Smooth muscle cell (in vitro differentiated cells): ENCODE data around the gene CCNO. TPM values are rescaled to one million over a fixed set of nuclear protein-coding genes. Genes with fewer than 3 reads are reported as not detected.
A peak's percentile ranks its signal among the peaks of the same experiment; 100 is the strongest.

Experiments used
- DNase-seq: peaks from one replicate; lab custom pipeline; 2025; ENCODE audit not compliant: unreplicated experiment; lab: John Stamatoyannopoulos, UW
- H2AFZ ChIP-seq: fragments of 200-600 bp; sonication (generic); 2 replicates; pipeline ENCODE4 v1.6.0; 2016; ENCODE audit warnings: antibody characterized with exemption, low read depth, mild to moderate bottlenecking
- H3F3A ChIP-seq: fragments of 200-600 bp; sonication (generic); 2 replicates; pipeline ENCODE4 v1.6.0; 2017; ENCODE audit warnings: antibody characterized with exemption, low read depth
- H3K27ac ChIP-seq: fragments of 200-600 bp; sonication (generic); 2 replicates; pipeline ENCODE4 v1.5.1; 2016; ENCODE audit warnings: low read depth, mild to moderate bottlenecking
- H3K27me3 ChIP-seq: fragments of 200-600 bp; sonication (generic); 2 replicates; pipeline ENCODE4 v1.6.1; 2016; ENCODE audit warnings: low read depth, mild to moderate bottlenecking
- H3K36me3 ChIP-seq: fragments of 200-600 bp; sonication (generic); 2 replicates; pipeline ENCODE4 v1.5.1; 2016; ENCODE audit warnings: low read depth
- H3K4me1 ChIP-seq: fragments of 200-600 bp; sonication (generic); 2 replicates; pipeline ENCODE4 v1.5.1; 2016; ENCODE audit warnings: low read depth
- H3K4me2 ChIP-seq: fragments of 200-600 bp; sonication (generic); 2 replicates; pipeline ENCODE4 v1.6.0; 2016; ENCODE audit warnings: mild to moderate bottlenecking
- H3K4me3 ChIP-seq: fragments of 200-600 bp; sonication (generic); 2 replicates; pipeline ENCODE4 v1.5.1; 2016; ENCODE audit warnings: mild to moderate bottlenecking
- H3K79me2 ChIP-seq: fragments of 200-600 bp; sonication (generic); 2 replicates; pipeline ENCODE4 v1.6.0; 2016; ENCODE audit warnings: low read depth, mild to moderate bottlenecking
- H3K9ac ChIP-seq: fragments of 200-600 bp; sonication (generic); 2 replicates; pipeline ENCODE4 v1.6.0; 2016; ENCODE audit warnings: low read depth
- H3K9me3 ChIP-seq: fragments of 200-600 bp; sonication (generic); replicated peaks from 2 replicates; pipeline ENCODE4 v1.5.1; 2016; ENCODE audit warnings: low read depth
- H4K20me1 ChIP-seq: fragments of 200-600 bp; sonication (generic); 2 replicates; pipeline ENCODE4 v1.6.0; 2016; ENCODE audit warnings: low read depth
- WGBS: methylation state at CpG from one replicate; pipeline ENCODE4 v1.1.7; 2016; ENCODE audit warnings: low lambda C conversion rate; 5-methylcytosine and 5-hydroxymethylcytosine counted together
- polyA plus RNA-seq: library from polyadenylated mRNA; unstranded; fragments of >200 nt; fragmentation: Nextera tagmentation; extraction: Ambion mirVana; gene quantifications from 2 replicates; pipeline ENCODE4 v1.2.1, GENCODE V29; 2016
- total RNA-seq: library from RNA; depleted of rRNA; stranded (reverse); fragments of >200 nt; gene quantifications from 2 replicates; pipeline ENCODE4 v1.2.3, GENCODE V29; 2014
- TF ChIP-seq, protein P1 (sequence below): fragments of 200-600 bp; sonication (generic); IDR thresholded peaks from 2 replicates; pipeline ENCODE4 v1.5.1; 2017; ENCODE audit warnings: borderline replicate concordance, mild to moderate bottlenecking, antibody characterized with exemption; ENCODE audit not compliant: insufficient read depth, poor library complexity, severe bottlenecking

CCNO gene
- total and polyA plus RNA-seq, 2 experiments from 2014 or later = 1.7 TPM; not detected in 1

GRCh38 chr5:55231919-55232270 is 1.5 kb downstream of the CCNO start:
- Histone ChIP-seq H2AFZ (peak overlapping the region; percentile 80), H3K4me1 (peaks cover 22% of the 10 kb centered on the region), H3K36me3 (no peaks in the 10 kb centered on the region), H3F3A (no peaks in the 10 kb centered on the region), H3K4me3 (peak overlapping the region; percentile 65), H3K27ac (no peak overlapping the region), H3K27me3 (peaks cover 98% of the 10 kb centered on the region), H3K79me2 (no peaks in the 10 kb centered on the region), H3K4me2 (peak overlapping the region; percentile 99), H3K9me3 (no peaks in the 10 kb centered on the region), H3K9ac (no peak overlapping the region), H4K20me1 (no peaks in the 10 kb centered on the region)
- DNase-seq = no peak
- TF ChIP-seq, protein P1, sequence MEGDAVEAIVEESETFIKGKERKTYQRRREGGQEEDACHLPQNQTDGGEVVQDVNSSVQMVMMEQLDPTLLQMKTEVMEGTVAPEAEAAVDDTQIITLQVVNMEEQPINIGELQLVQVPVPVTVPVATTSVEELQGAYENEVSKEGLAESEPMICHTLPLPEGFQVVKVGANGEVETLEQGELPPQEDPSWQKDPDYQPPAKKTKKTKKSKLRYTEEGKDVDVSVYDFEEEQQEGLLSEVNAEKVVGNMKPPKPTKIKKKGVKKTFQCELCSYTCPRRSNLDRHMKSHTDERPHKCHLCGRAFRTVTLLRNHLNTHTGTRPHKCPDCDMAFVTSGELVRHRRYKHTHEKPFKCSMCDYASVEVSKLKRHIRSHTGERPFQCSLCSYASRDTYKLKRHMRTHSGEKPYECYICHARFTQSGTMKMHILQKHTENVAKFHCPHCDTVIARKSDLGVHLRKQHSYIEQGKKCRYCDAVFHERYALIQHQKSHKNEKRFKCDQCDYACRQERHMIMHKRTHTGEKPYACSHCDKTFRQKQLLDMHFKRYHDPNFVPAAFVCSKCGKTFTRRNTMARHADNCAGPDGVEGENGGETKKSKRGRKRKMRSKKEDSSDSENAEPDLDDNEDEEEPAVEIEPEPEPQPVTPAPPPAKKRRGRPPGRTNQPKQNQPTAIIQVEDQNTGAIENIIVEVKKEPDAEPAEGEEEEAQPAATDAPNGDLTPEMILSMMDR = no peak
- 4% methylated on average over 9 of the region's 11 CpGs for WGBS

GRCh38 chr5:55231029-55231918 is 2.1 kb downstream of the CCNO start:
- Histone ChIP-seq H4K20me1 (no peaks in the 10 kb centered on the region), H3K4me1 (peaks cover 26% of the 10 kb centered on the region), H3K4me2 (peak overlapping the region; percentile 99), H3K79me2 (no peaks in the 10 kb centered on the region), H3K9ac (no peak overlapping the region), H3K27ac (no peak overlapping the region), H3K36me3 (no peaks in the 10 kb centered on the region), H3K9me3 (no peaks in the 10 kb centered on the region), H3K27me3 (peaks cover 100% of the 10 kb centered on the region), H2AFZ (no peak overlapping the region), H3K4me3 (peak overlapping the region; percentile 65), H3F3A (no peaks in the 10 kb centered on the region)
- TF ChIP-seq, protein P1 = no peak
- no peak for DNase-seq
- WGBS = 6% methylated on average over 36 of the region's 48 CpGs

DNA sequence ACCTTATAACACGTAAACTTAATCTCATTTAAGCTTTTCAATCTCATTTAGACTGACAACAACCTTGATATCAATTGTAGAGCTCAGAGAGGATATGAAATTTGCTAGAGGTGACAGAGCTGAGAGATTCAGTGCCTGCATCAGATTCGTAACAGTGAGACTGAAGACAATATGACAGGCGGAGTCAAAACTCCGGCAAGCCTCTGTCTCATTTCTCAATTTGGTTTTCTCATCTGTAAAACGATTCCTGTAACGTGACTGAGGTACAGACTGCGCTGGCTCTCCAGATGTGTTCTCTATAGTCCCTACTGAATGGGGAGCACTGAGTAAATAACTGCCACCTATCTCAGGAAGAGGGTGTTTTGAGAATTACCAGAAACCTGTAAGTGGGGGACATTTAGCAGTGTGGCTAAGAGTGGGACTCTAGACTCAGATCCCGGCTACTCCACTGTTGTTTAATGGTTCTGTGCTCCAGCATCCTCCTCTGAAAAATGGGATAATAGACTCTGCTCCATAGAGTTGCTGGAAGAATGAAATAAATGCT is 3.2 kb downstream of the CCNO start:
- WGBS = 62% methylated on average over 8 of the region's 8 CpGs
- TF ChIP-seq, protein P1 = no peak

More for the DNA sequence above, 3.2 kb downstream of the CCNO start:
- peaks cover 100% of the 10 kb centered on the region for H3K27me3 ChIP-seq
- H2AFZ ChIP-seq = no peak overlapping the region
- peaks cover 26% of the 10 kb centered on the region for H3K4me1 ChIP-seq
- H3K4me2 ChIP-seq = no peak overlapping the region
- H3K9me3 ChIP-seq = no peaks in the 10 kb centered on the region
- H3K27ac ChIP-seq = no peak overlapping the region
- no peaks in the 10 kb centered on the region for H4K20me1 ChIP-seq
- H3F3A ChIP-seq = no peaks in the 10 kb centered on the region
- no peak overlapping the region for H3K9ac ChIP-seq
- DNase-seq = no peak
- no peaks in the 10 kb centered on the region for H3K36me3 ChIP-seq
- H3K4me3 ChIP-seq = no peak overlapping the region
- no peaks in the 10 kb centered on the region for H3K79me2 ChIP-seq
